Astrocyte (in vitro differentiated cells and primary cell): ENCODE results near the gene IDH1. TPM values are rescaled to one million over a fixed set of nuclear protein-coding genes. Genes with fewer than 3 reads are reported as not detected.

Experiments used
- DNase-seq: peaks from one replicate; pipeline ENCODE4 v3.0.0-alpha.2; 2010; ENCODE audit warnings: low read depth
- FAIRE-seq: peaks from 2 replicates; lab custom pipeline; 2011; peaks lifted over from hg19 to GRCh38; lab: Jason Lieb, UNC
- H2AFZ ChIP-seq: 2 replicates; pipeline ENCODE4 v1.6.0; 2012; ENCODE audit warnings: low read depth, low read length, inconsistent platforms
- H3K27ac ChIP-seq: 2 replicates; pipeline ENCODE4 v1.5.1; 2011; ENCODE audit warnings: low read depth, low read length, inconsistent platforms
- H3K27me3 ChIP-seq: 2 replicates; pipeline ENCODE4 v1.6.0; 2011; ENCODE audit warnings: low read length, inconsistent platforms; ENCODE audit not compliant: insufficient read depth
- H3K36me3 ChIP-seq: 2 replicates; pipeline ENCODE4 v1.5.1; 2011; ENCODE audit warnings: low read length, inconsistent platforms; ENCODE audit not compliant: insufficient read depth
- H3K4me1 ChIP-seq: 2 replicates; pipeline ENCODE4 v1.5.1; 2011; ENCODE audit warnings: low read length, inconsistent platforms; ENCODE audit not compliant: insufficient read depth
- H3K4me2 ChIP-seq: 2 replicates; pipeline ENCODE4 v1.6.0; 2012; ENCODE audit warnings: low read length, inconsistent platforms
- H3K4me3 ChIP-seq: 2 replicates; pipeline ENCODE4 v1.5.1; 2011; ENCODE audit warnings: low read depth, mild to moderate bottlenecking, low read length, inconsistent platforms; ENCODE audit not compliant: insufficient read depth
- H3K79me2 ChIP-seq: 2 replicates; pipeline ENCODE4 v1.6.0; 2012; ENCODE audit warnings: mild to moderate bottlenecking, low read length, inconsistent platforms; ENCODE audit not compliant: insufficient read depth
- H3K9ac ChIP-seq: 2 replicates; pipeline ENCODE4 v1.6.0; 2012; ENCODE audit warnings: mild to moderate bottlenecking, low read length, inconsistent platforms
- H3K9me3 ChIP-seq: 2 replicates; pipeline ENCODE4 v1.5.1; 2012; ENCODE audit warnings: low read depth, mild to moderate bottlenecking, low read length, inconsistent platforms; ENCODE audit not compliant: insufficient read depth
- H4K20me1 ChIP-seq: 2 replicates; pipeline ENCODE4 v1.6.0; 2012; ENCODE audit warnings: low read length, inconsistent platforms; ENCODE audit not compliant: insufficient read depth
- H3K27ac Mint-ChIP-seq: one replicate; pipeline ENCODE4 v1.8.0; 2021; ENCODE audit warnings: mild to moderate bottlenecking, mixed read lengths; ENCODE audit not compliant: unreplicated experiment
- H3K27me3 Mint-ChIP-seq: one replicate; pipeline ENCODE4 v1.8.0; 2021; ENCODE audit warnings: low read depth, mixed read lengths; ENCODE audit not compliant: unreplicated experiment
- H3K36me3 Mint-ChIP-seq: one replicate; pipeline ENCODE4 v1.8.0; 2021; ENCODE audit warnings: low read depth, mixed read lengths; ENCODE audit not compliant: unreplicated experiment
- H3K4me1 Mint-ChIP-seq: one replicate; pipeline ENCODE4 v1.8.0; 2021; ENCODE audit warnings: low read depth, mixed read lengths; ENCODE audit not compliant: unreplicated experiment
- H3K4me3 Mint-ChIP-seq: one replicate; pipeline ENCODE4 v1.8.0; 2021; ENCODE audit warnings: mild to moderate bottlenecking, moderate library complexity, mixed read lengths; ENCODE audit not compliant: unreplicated experiment
- H3K9me3 Mint-ChIP-seq: one replicate; pipeline ENCODE4 v1.8.0; 2021; ENCODE audit warnings: mild to moderate bottlenecking, mixed read lengths; ENCODE audit not compliant: unreplicated experiment
- CTCF ChIP-seq: IDR thresholded peaks from 2 replicates; pipeline ENCODE4 v1.5.1; 2011; ENCODE audit warnings: low read depth, mild to moderate bottlenecking, inconsistent platforms, low read length, moderate library complexity; ENCODE audit not compliant: insufficient read depth
- EZH2 ChIP-seq: IDR thresholded peaks from 2 replicates; pipeline ENCODE4 v1.6.1; 2012; ENCODE audit warnings: mild to moderate bottlenecking, low read length, inconsistent platforms; ENCODE audit not compliant: insufficient read depth
- total RNA-seq: library from RNA; stranded (reverse); gene quantifications from 2 replicates; pipeline ENCODE4 v1.2.1, GENCODE V29; 2021

IDH1 gene
- total RNA-seq, 1 donor from 2014 or later, result 181 TPM

DNA sequence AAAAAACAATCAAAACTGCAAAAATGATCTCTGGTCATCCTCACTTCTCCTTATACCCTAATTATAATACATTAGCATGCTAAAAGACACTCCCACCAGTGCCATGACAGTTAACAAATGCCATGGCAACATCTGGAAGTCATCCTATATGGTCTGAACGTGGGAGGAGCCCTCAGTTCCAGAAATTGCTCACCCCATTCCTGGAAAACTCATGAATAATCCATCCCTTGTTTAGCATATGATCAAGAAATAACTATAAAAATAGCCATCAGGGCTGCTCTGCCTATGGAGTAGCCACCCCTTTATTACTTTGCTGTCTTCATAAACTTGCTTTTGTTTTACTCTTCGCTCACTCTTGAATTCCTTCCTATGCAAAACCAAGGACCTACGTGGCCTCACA, 59.3 kb downstream of the IDH1 start:
- no peaks in the 10 kb centered on the region for H3K79me2 ChIP-seq
- H3K27me3 Mint-ChIP-seq, result peaks cover under 1% of the 10 kb centered on the region
- H3K9me3 ChIP-seq, result no peaks in the 10 kb centered on the region
- H3K4me3 ChIP-seq, result no peak overlapping the region
- no peak overlapping the region for H3K4me3 Mint-ChIP-seq
- DNase-seq (no peak), FAIRE-seq (no peak)
- no peaks in the 10 kb centered on the region for H3K9me3 Mint-ChIP-seq
- no peaks in the 10 kb centered on the region for H3K36me3 ChIP-seq
- H3K4me1 ChIP-seq, result no peaks in the 10 kb centered on the region
- no peak overlapping the region for H3K27ac Mint-ChIP-seq
- TF ChIP-seq CTCF (no peak), EZH2 (no peak)
- H3K4me2 ChIP-seq, result no peak overlapping the region
- no peak overlapping the region for H3K27ac ChIP-seq
- H4K20me1 ChIP-seq, result no peaks in the 10 kb centered on the region
- no peaks in the 10 kb centered on the region for H3K27me3 ChIP-seq
- H3K9ac ChIP-seq, result no peak overlapping the region
- no peaks in the 10 kb centered on the region for H3K4me1 Mint-ChIP-seq
- no peaks in the 10 kb centered on the region for H3K36me3 Mint-ChIP-seq
- H2AFZ ChIP-seq, result no peak overlapping the region

- Histone ChIP-seq H3K27me3 (no peaks in the 10 kb centered on the region), H3K4me1 (no peaks in the 10 kb centered on the region), H3K9me3 (no peaks in the 10 kb centered on the region), H4K20me1 (no peaks in the 10 kb centered on the region), H3K4me3 (no peak overlapping the region), H3K9ac (no peak overlapping the region), H3K27ac (no peak overlapping the region), H3K4me2 (no peak overlapping the region), H3K79me2 (no peaks in the 10 kb centered on the region), H2AFZ (no peak overlapping the region), H3K36me3 (no peaks in the 10 kb centered on the region)
- Mint-ChIP-seq H3K36me3 (no peaks in the 10 kb centered on the region), H3K9me3 (no peaks in the 10 kb centered on the region), H3K27me3 (peaks cover 8% of the 10 kb centered on the region), H3K4me1 (no peaks in the 10 kb centered on the region), H3K4me3 (no peak overlapping the region), H3K27ac (no peak overlapping the region)
- no peak for DNase-seq
- TF ChIP-seq EZH2, result no peak
- TF ChIP-seq CTCF, result no peak
- FAIRE-seq, result no peak
Measured at GRCh38 chr2:208192611-208193236, 62.1 kb downstream of the IDH1 start.

- Histone ChIP-seq H3K27ac (no peak within 1 kb of the TSS), H4K20me1 (no peaks in the 10 kb centered on the region), H3K4me1 (no peaks in the 10 kb centered on the region), H3K4me2 (no peak within 1 kb of the TSS), H3K4me3 (no peak within 1 kb of the TSS), H3K36me3 (no peaks in the 10 kb centered on the region), H2AFZ (no peak within 1 kb of the TSS), H3K9ac (no peak within 1 kb of the TSS), H3K79me2 (no peaks in the 10 kb centered on the region), H3K9me3 (no peaks in the 10 kb centered on the region), H3K27me3 (no peaks in the 10 kb centered on the region)
- Mint-ChIP-seq H3K27me3 (peaks cover 9% of the 10 kb centered on the region), H3K27ac (no peak within 1 kb of the TSS), H3K4me3 (no peak within 1 kb of the TSS), H3K4me1 (no peaks in the 10 kb centered on the region), H3K36me3 (no peaks in the 10 kb centered on the region), H3K9me3 (no peaks in the 10 kb centered on the region)
- no peak for TF ChIP-seq CTCF
- TF ChIP-seq EZH2, result no peak
- no peak for FAIRE-seq
- no peak for DNase-seq
Measured at GRCh38 chr2:208189810-208190503, 64.9 kb downstream of the IDH1 start, which contains the start of gene C2orf80. Gene C2orf80, minus strand, starts transcription at chr2:208190030. Its CDS starts 3,044 bp downstream, at chr2:208186986.
